Thoracic aorta (tissue), 2 donors: Measurements from ENCODE around the gene UBE2O. TPM values are rescaled to one million over a fixed set of nuclear protein-coding genes. Genes with fewer than 3 reads are reported as not detected.
A peak's percentile ranks its signal among the peaks of the same experiment; 100 is the strongest.

Experiments
- ATAC-seq: fragments of 150-250 bp; one replicate; pipeline ENCODE4 v1.8.0; 2017; ENCODE audit warnings: low read depth; ENCODE audit not compliant: insufficient number of reproducible peaks, low FRiP score
- DNase-seq: peaks from one replicate; pipeline ENCODE4 v3.0.0-alpha.2; 2020; ENCODE audit warnings: low spot score
- H3K27ac ChIP-seq, 2 donors: fragments of 200-600 bp; sonication (generic); 1 replicate in 1 of 2; 2 replicates in 1 of 2; pipeline ENCODE4 v1.5.1; 2016; ENCODE audit warnings: mild to moderate bottlenecking in 2 of 2, moderate library complexity in 2 of 2
- H3K27me3 ChIP-seq: fragments of 200-600 bp; sonication (generic); replicated peaks from 2 replicates; pipeline ENCODE4 v1.6.0; 2016; ENCODE audit warnings: mild to moderate bottlenecking; ENCODE audit not compliant: insufficient read depth
- H3K36me3 ChIP-seq: fragments of 200-600 bp; sonication (generic); one replicate; pipeline ENCODE4 v1.5.1; 2016
- H3K4me1 ChIP-seq, 2 donors: fragments of 200-600 bp; sonication (generic); 1 replicate in 1 of 2; 2 replicates in 1 of 2; pipeline versions ENCODE4 v1.5.1 to v1.6.0; 2016; ENCODE audit warnings: low read depth in 2 of 2, mild to moderate bottlenecking in 1 of 2; ENCODE audit not compliant: control insufficient read depth in 1 of 2
- H3K4me3 ChIP-seq: fragments of 200-600 bp; sonication (generic); 2 replicates; pipeline ENCODE4 v1.5.1; 2016; ENCODE audit warnings: mild to moderate bottlenecking
- H3K9me3 ChIP-seq: fragments of 200-600 bp; sonication (generic); 2 replicates; pipeline ENCODE4 v1.5.1; 2016
- total RNA-seq, 2 donors: library from RNA; depleted of rRNA; stranded (reverse); fragments of >200 nt; gene quantifications; one replicate each; pipeline versions ENCODE4 v1.1.0 to v1.2.3, GENCODE V29; 2016
- TF ChIP-seq, protein P1 (sequence below): fragments of 200-600 bp; sonication (generic); IDR thresholded peaks from one replicate; pipeline ENCODE4 v1.5.1; 2019; ENCODE audit warnings: antibody characterized with exemption

UBE2O gene
- total RNA-seq, 2 donors from 2014 or later, result 16.4 to 31.1 TPM

DNA sequence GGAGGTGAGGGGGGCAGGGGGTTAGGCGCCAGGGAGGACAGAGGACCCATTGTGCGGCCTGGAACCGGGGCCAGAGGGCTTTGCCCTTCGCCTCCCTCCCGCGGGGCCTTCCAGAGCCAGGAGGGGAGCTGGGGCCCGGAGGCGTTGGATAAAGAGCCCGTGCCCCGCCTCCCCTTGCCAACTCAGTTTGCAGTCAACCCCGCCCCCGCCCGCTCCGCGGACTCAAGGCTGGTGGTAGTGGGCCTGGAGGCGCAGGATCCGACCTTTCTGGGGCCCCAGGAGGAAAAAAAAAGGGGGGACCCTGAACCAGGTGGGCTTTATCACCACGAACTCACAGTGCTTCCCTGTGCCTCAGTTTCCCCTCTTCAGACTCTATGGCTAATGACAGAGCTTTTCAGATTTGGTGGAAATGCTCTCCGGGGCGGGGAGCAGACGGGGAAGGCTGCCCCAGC is 70.6 kb downstream of the UBE2O start:
- peak overlapping the region in 1 of 2 donors; percentile 89 for H3K27ac ChIP-seq
- peak overlapping the region; percentile 80 for H3K4me3 ChIP-seq
- no peaks in the 10 kb centered on the region for H3K27me3 ChIP-seq

DNA sequence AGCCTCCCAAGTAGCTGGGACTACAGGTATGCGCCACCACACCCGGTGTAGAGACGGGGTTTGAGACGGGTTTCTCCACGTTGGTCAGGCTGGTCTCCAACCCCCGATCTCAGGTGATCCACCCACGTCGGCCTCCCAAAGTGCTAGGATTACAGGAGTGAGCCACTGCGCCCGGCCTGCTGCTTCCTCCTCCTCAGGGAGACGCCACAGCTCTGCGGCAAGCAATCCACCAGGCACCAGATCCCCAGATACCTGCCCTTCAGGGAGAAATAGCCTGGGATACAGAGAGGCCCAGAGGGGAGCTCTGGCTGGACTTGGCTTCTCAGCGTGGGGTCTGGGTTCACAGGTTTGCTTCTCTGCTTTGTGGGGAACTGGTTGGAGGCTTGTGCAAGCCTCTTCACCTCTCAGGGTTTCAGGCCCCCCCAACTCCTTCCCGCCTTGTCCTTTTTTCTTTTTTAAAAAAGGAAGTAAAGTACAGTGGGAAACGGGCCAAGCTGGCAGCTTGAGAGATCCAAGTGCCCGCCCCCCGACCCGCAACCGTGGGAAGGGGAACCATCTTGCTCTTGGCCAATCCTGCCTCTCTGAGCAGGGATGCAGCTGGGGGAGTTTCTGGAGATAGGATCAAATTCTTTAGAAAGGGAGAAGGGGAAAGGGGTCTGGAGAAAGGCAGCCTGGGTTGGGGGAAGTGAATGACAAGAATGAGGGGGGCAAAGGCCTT is 71.2 kb downstream of the UBE2O start:
- Histone ChIP-seq H3K9me3 (no peaks in the 10 kb centered on the region), H3K36me3 (no peaks in the 10 kb centered on the region), H3K4me1 (peaks cover 13 to 37% of the 10 kb centered on the region in 2 donors), H3K27ac (peak overlapping the region in 1 of 2 donors; percentile 89), H3K4me3 (peak overlapping the region; percentile 80), H3K27me3 (no peaks in the 10 kb centered on the region)
- ATAC-seq (no peak), DNase-seq (no peak)
- TF ChIP-seq, protein P1, sequence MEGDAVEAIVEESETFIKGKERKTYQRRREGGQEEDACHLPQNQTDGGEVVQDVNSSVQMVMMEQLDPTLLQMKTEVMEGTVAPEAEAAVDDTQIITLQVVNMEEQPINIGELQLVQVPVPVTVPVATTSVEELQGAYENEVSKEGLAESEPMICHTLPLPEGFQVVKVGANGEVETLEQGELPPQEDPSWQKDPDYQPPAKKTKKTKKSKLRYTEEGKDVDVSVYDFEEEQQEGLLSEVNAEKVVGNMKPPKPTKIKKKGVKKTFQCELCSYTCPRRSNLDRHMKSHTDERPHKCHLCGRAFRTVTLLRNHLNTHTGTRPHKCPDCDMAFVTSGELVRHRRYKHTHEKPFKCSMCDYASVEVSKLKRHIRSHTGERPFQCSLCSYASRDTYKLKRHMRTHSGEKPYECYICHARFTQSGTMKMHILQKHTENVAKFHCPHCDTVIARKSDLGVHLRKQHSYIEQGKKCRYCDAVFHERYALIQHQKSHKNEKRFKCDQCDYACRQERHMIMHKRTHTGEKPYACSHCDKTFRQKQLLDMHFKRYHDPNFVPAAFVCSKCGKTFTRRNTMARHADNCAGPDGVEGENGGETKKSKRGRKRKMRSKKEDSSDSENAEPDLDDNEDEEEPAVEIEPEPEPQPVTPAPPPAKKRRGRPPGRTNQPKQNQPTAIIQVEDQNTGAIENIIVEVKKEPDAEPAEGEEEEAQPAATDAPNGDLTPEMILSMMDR, result no peak

More for the DNA sequence above, 70.6 kb downstream of the UBE2O start:
- no peaks in the 10 kb centered on the region for H3K9me3 ChIP-seq
- TF ChIP-seq, protein P1, result no peak
- peaks cover 13 to 37% of the 10 kb centered on the region in 2 donors for H3K4me1 ChIP-seq
- no peaks in the 10 kb centered on the region for H3K36me3 ChIP-seq
- DNase-seq (no peak), ATAC-seq (no peak)

DNA sequence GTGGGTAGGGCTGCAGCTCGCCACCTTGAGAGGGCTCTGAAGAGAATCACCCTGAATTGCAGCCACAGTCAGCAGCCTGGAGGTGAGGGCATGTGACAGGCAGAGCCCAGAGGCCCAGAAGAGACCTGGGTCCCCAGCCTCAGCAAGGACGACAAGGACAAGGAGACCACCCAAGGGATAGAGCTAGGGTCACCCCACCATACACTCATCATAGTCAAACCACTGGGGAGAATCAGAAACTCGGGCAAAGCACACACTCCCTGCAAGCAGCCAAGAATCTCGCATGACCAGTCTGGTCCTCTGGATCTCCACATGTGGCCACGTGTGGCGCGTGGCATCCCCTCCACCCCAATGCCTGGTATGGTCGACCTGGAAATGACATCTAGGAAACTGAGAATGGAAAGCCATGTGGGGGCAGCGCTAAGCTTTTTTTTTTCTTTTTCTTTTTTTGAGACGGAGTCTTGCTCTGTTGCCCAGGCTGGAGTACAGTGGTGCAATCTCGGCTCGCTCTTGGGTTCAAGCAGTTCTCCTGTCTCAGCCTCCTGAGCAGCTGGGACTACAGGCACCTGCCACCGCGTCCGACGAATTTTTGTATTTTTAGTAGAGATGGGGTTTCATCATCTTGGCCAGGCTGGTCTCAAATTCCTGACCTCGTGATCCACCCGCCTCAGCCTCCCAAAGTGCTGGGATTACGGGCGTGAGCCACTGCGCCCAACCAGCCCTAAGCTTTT is 73.1 kb downstream of the UBE2O start:
- Histone ChIP-seq H3K4me3 (no peak overlapping the region), H3K9me3 (no peaks in the 10 kb centered on the region), H3K36me3 (no peaks in the 10 kb centered on the region), H3K27me3 (no peaks in the 10 kb centered on the region), H3K27ac (no peak overlapping the region), H3K4me1 (peaks cover 0 to 20% of the 10 kb centered on the region in 2 donors)
- DNase-seq (no peak), ATAC-seq (no peak)
- TF ChIP-seq, protein P1, result no peak

DNA sequence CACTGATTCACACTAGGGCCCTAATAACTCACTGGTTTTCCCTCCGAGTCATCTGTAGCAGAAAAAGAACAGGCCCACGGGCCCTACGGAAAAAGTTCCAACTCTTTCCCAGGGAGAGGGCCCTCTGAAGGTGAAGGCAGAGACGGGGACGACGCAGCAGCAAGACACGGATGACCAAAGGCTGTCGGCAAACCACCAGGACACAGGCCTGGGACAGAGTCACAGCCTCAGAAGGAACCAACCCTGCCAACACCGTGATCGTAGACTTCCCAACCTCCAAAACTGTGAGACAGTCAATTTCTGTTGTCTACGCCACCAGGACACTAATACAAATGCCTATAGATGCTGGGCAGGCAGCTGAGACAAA is 73.7 kb downstream of the UBE2O start:
- Histone ChIP-seq H3K36me3 (no peaks in the 10 kb centered on the region), H3K4me3 (no peak overlapping the region), H3K9me3 (no peaks in the 10 kb centered on the region), H3K27ac (no peak overlapping the region), H3K4me1 (peaks cover 0 to 18% of the 10 kb centered on the region in 2 donors), H3K27me3 (no peaks in the 10 kb centered on the region)
- no peak for DNase-seq
- no peak for ATAC-seq
- TF ChIP-seq, protein P1, result no peak

DNA sequence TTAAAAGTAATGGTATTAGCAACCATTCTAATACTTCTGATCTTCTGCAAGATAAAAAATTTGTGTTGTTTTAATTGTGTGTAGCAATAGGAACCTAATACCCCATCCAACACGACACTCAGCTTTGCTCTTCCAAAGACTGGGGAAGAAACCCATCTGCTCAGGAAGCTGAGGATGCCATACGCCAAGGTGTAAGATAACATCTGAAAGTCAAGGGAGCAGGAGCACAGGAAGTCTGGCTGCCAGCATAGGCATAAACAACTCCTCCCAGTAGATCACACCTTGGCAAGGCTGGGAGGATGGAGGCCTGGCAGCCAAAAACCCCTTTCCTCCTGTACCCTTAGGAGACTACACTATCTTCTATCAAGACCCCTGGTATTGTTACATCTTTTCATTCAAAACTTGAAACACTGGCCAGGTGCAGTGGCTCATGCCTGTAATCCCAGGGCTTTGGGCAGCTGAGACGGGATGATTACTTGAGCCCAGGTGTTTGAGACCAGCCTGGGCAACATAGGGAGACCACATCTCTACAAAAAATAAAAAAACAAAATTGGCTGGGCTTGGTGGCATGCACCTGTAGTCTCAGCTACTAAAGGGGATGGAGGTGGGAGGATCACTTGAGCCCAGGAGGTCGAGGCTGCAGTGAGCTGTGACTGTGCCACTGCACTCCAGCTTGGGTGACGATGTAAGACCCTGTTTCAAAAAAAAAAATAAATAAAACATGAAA is 74.2 kb downstream of the UBE2O start:
- H3K27ac ChIP-seq, result no peak overlapping the region
- ATAC-seq (no peak), DNase-seq (no peak)
- H3K9me3 ChIP-seq, result no peaks in the 10 kb centered on the region
- H3K36me3 ChIP-seq, result no peaks in the 10 kb centered on the region
- H3K27me3 ChIP-seq, result no peaks in the 10 kb centered on the region
- no peak overlapping the region for H3K4me3 ChIP-seq
- peaks cover 0 to 16% of the 10 kb centered on the region in 2 donors for H3K4me1 ChIP-seq
- TF ChIP-seq, protein P1, result no peak
